ENCODE measurements around the gene ST6GAL1.

DNA sequence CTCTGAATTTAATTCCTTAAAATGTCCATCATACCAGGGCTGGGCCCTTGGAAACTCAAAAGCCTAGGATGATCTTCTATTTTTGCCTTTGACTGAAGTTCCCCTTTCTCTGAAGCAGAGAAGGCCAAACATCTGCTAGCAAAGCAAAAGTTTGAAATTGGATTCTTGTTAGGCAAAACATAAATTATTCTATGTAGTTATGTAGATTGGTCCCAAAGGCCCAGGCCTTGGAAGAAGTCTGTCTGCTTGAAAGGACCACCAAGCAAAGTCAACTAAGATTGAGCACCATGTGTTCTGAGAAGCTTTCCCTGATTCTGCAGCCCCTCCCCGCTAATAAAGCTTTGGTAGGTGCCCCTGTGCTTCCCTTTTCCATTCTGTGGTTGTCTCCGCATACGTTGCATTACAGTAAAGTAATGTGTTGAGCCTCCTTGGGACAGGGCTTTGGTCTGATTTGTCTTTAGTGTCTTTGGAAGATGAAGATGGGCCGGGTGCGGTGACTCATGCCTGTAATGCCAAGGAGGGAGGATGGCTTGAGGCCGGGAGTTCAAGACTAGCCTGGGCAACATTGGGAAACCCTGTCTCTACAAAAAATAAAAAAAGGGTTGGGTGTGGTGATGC is 152.5 kb downstream of the ST6GAL1 start:
- TF ChIP-seq, protein P1, sequence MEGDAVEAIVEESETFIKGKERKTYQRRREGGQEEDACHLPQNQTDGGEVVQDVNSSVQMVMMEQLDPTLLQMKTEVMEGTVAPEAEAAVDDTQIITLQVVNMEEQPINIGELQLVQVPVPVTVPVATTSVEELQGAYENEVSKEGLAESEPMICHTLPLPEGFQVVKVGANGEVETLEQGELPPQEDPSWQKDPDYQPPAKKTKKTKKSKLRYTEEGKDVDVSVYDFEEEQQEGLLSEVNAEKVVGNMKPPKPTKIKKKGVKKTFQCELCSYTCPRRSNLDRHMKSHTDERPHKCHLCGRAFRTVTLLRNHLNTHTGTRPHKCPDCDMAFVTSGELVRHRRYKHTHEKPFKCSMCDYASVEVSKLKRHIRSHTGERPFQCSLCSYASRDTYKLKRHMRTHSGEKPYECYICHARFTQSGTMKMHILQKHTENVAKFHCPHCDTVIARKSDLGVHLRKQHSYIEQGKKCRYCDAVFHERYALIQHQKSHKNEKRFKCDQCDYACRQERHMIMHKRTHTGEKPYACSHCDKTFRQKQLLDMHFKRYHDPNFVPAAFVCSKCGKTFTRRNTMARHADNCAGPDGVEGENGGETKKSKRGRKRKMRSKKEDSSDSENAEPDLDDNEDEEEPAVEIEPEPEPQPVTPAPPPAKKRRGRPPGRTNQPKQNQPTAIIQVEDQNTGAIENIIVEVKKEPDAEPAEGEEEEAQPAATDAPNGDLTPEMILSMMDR (IDR thresholded peaks at IDR 0.05): no peak
- TF ChIP-seq POLR2A (IDR thresholded peaks at IDR 0.05): no peak
